Spleen (tissue), 11 donors: ENCODE measurements around the gene TSPAN18. TPM values are rescaled to one million over a fixed set of nuclear protein-coding genes. Genes with fewer than 3 reads are reported as not detected.

Experiments used
- DNase-seq: peaks from one replicate; pipeline ENCODE4 v3.0.0-alpha.2; 2020
- H3K27ac ChIP-seq, 8 donors: fragments of 200-600 bp; sonication (generic) in 7 of 8; 1 replicate in 4 of 8; 2 replicates in 4 of 8; pipeline versions ENCODE4 v1.5.0 to v1.8.0; 2016 to 2021; ENCODE audit warnings: inconsistent platforms in 4 of 8, mild to moderate bottlenecking in 4 of 8, moderate library complexity in 1 of 8
- H3K27me3 ChIP-seq, 7 donors: fragments of 200-600 bp; sonication (generic) in 6 of 7; replicated peaks in 1 of 7; 1 replicate in 4 of 7; 2 replicates in 3 of 7; pipeline versions ENCODE4 v1.5.0 to v1.8.0; 2016 to 2021; ENCODE audit warnings: inconsistent platforms in 3 of 7, mild to moderate bottlenecking in 1 of 7
- H3K36me3 ChIP-seq, 6 donors: fragments of 200-600 bp; sonication (generic) in 5 of 6; 1 replicate in 4 of 6; 2 replicates in 2 of 6; pipeline versions ENCODE4 v1.5.0 to v1.8.0; 2016 to 2021; ENCODE audit warnings: inconsistent platforms in 2 of 6
- H3K4me1 ChIP-seq, 6 donors: fragments of 200-600 bp; sonication (generic) in 5 of 6; 1 replicate in 3 of 6; 2 replicates in 3 of 6; pipeline versions ENCODE4 v1.5.0 to v1.8.0; 2016 to 2021; ENCODE audit warnings: inconsistent platforms in 3 of 6
- H3K4me3 ChIP-seq, 8 donors: fragments of 200-600 bp; sonication (generic) in 7 of 8; 1 replicate in 4 of 8; 2 replicates in 4 of 8; pipeline versions ENCODE4 v1.5.0 to v1.8.0; 2016 to 2021; ENCODE audit warnings: inconsistent platforms in 4 of 8, mild to moderate bottlenecking in 4 of 8, moderate library complexity in 2 of 8
- H3K9me3 ChIP-seq, 8 donors: fragments of 200-600 bp; sonication (generic) in 7 of 8; 1 replicate in 4 of 8; 2 replicates in 4 of 8; pipeline versions ENCODE4 v1.5.0 to v1.8.0; 2016 to 2021; ENCODE audit warnings: inconsistent platforms in 4 of 8
- CTCF ChIP-seq, 11 experiments: fragments of 200-600 bp in 7 of 11; fragments of 450-650 bp in 4 of 11; sonication (generic) in 4 of 11; IDR thresholded peaks in 8 of 11; conservative IDR thresholded peaks in 3 of 11; 1 replicate in 7 of 11; 2 replicates in 4 of 11; pipeline versions ENCODE4 v1.4.0 to v1.8.0; 2016 to 2021; ENCODE audit warnings: antibody characterized with exemption in 11 of 11, inconsistent platforms in 4 of 11, mild to moderate bottlenecking in 1 of 11
- POLR2A ChIP-seq, 3 donors: fragments of 450-650 bp; IDR thresholded peaks; one replicate each; pipeline ENCODE4 v1.5.1; 2017; ENCODE audit warnings: antibody characterized with exemption in 3 of 3, mild to moderate bottlenecking in 1 of 3
- POLR2AphosphoS5 ChIP-seq, 3 donors: sonication (generic); formaldehyde crosslinking; IDR thresholded peaks; one replicate each; pipeline ENCODE4 v1.5.1; 2017; ENCODE audit warnings: antibody characterized with exemption in 3 of 3
- WGBS, 5 donors: extraction: QIAGEN DNeasy Blood & Tissue Kit in 3 of 5; methylation state at CpG; one replicate each; pipeline versions ENCODE4 v1.1.5 to v1.1.7; 2013 to 2018; 5-methylcytosine and 5-hydroxymethylcytosine counted together
- intact Hi-C: fragments of 100-400 bp; cut with DNase I; formaldehyde crosslinking; loops from one replicate; pipeline ENCODE4 v1.15.0; 2023; ENCODE audit warnings: low total_unique reads
- polyA plus RNA-seq, 3 donors: library from polyadenylated mRNA; stranded (reverse); fragments of 200-250 nt; gene quantifications; one replicate each; pipeline ENCODE4 v1.2.1, GENCODE V29; 2013
- total RNA-seq, 7 donors: library from RNA; depleted of rRNA in 3 of 7; stranded (reverse); fragments of >200 nt in 3 of 7; fragmentation: NEBNext Ultra II Directional in 4 of 7; extraction: Animal tissue kit (Norgen Biotek cat#: 25700) in 4 of 7; gene quantifications; one replicate each; pipeline versions ENCODE4 v1.1.0 to v1.2.1, GENCODE V29; 2016 to 2021
- donor health status: healthy with polysubstance abuse.
- donor health status: DM: no; HTN: no; CAD: no; lungs with moderate emphysema.
- donor health status: DM: no; HTN: no; CAD: no.
- donor health status: Bipolar disorder and iron deficiency.
- donor health status: healthy.
- donor health status: DM: no; HTN: no; CAD: no.
- donor health status: DM: yes; HTN: yes; CAD: no.

Gene TSPAN18
- total and polyA plus RNA-seq, 10 donors, result 2.1 to 47.5 (median 21.3) TPM

GRCh38 chr11:44970293-44970692 is 243.5 kb downstream of the TSPAN18 start:
- Histone ChIP-seq H3K27me3 (no peaks in the 10 kb centered on the region), H3K4me3 (peak overlapping the region in 1 of 8 donors; percentile 29), H3K36me3 (no peaks in the 10 kb centered on the region), H3K9me3 (no peaks in the 10 kb centered on the region), H3K4me1 (peaks cover 0 to 15% (median 5%) of the 10 kb centered on the region in 6 donors), H3K27ac (peak overlapping the region in 6 of 8 donors; percentile 44 to 84 (median 69))
- TF ChIP-seq CTCF (IDR thresholded peaks at IDR 0.05 in 8 of 11, conservative IDR thresholded peaks at IDR 0.05 in 3 of 11), result no peak
- peak in 1 of 3 donors; percentile 43 for TF ChIP-seq POLR2AphosphoS5 (IDR thresholded peaks at IDR 0.05)
- intact Hi-C loops, result no loop called here
- 48 to 83% (median 66%) methylated on average over 6 of the region's 6 CpGs for WGBS, 5 donors
- no peak for DNase-seq

GRCh38 chr11:44971185-44971584 is 244.4 kb downstream of the TSPAN18 start:
- no peak for DNase-seq
- Histone ChIP-seq H3K27me3 (no peaks in the 10 kb centered on the region), H3K4me1 (peaks cover 0 to 23% (median 6%) of the 10 kb centered on the region in 6 donors), H3K36me3 (no peaks in the 10 kb centered on the region), H3K27ac (peak overlapping the region in 5 of 8 donors; percentile 51 to 84 (median 75)), H3K4me3 (peak overlapping the region in 1 of 8 donors; percentile 29), H3K9me3 (no peaks in the 10 kb centered on the region)
- TF ChIP-seq POLR2A (IDR thresholded peaks at IDR 0.05) (no peak), CTCF (IDR thresholded peaks at IDR 0.05 in 8 of 11, conservative IDR thresholded peaks at IDR 0.05 in 3 of 11) (no peak), POLR2AphosphoS5 (IDR thresholded peaks at IDR 0.05) (no peak)
- intact Hi-C loops, result no loop called here
- WGBS, 5 donors, result 90 to 95% (median 92%) methylated on average over 10 of the region's 10 CpGs

- Histone ChIP-seq H3K36me3 (no peaks in the 10 kb centered on the region), H3K9me3 (no peaks in the 10 kb centered on the region), H3K4me3 (no peak overlapping the region), H3K4me1 (peaks cover 8 to 40% (median 21%) of the 10 kb centered on the region in 6 donors), H3K27ac (no peak overlapping the region), H3K27me3 (no peaks in the 10 kb centered on the region)
- intact Hi-C loops, result no loop called here
- DNase-seq, result no peak
- 83 to 94% (median 89%) methylated on average over 19 of the region's 19 CpGs for WGBS, 5 donors
- TF ChIP-seq POLR2AphosphoS5 (IDR thresholded peaks at IDR 0.05) (no peak), POLR2A (IDR thresholded peaks at IDR 0.05) (no peak), CTCF (IDR thresholded peaks at IDR 0.05 in 8 of 11, conservative IDR thresholded peaks at IDR 0.05 in 3 of 11) (no peak)
These were observed 246.1 kb downstream of the TSPAN18 start for GRCh38 chr11:44972746-44973435.

- WGBS, 5 donors, result 76 to 82% (median 77%) methylated on average over 8 to 13 of the region's 13 CpGs
- intact Hi-C loops, result no loop called here
- no peak for TF ChIP-seq CTCF (IDR thresholded peaks at IDR 0.05 in 8 of 11, conservative IDR thresholded peaks at IDR 0.05 in 3 of 11)
- no peak for TF ChIP-seq POLR2A (IDR thresholded peaks at IDR 0.05)
- TF ChIP-seq POLR2AphosphoS5 (IDR thresholded peaks at IDR 0.05), result no peak
- Histone ChIP-seq H3K27me3 (no peaks in the 10 kb centered on the region), H3K4me3 (no peak overlapping the region), H3K9me3 (no peaks in the 10 kb centered on the region), H3K36me3 (no peaks in the 10 kb centered on the region), H3K27ac (no peak overlapping the region), H3K4me1 (peaks cover 15 to 49% (median 30%) of the 10 kb centered on the region in 6 donors)
- DNase-seq, result no peak
These were observed 247.1 kb downstream of the TSPAN18 start for GRCh38 chr11:44973632-44974401.
